HG03108 (cell line): ENCODE measurements around the gene NGLY1.
A peak's percentile ranks its signal among the peaks of the same experiment; 100 is the strongest.

Source experiments
- ATAC-seq: cut with Tn5 transposase; IDR thresholded peaks from one replicate; pipeline ENCODE4 v1.9.1; 2021; ENCODE audit warnings: moderate library complexity; ENCODE audit not compliant: unreplicated experiment

The NGLY1 gene

DNA sequence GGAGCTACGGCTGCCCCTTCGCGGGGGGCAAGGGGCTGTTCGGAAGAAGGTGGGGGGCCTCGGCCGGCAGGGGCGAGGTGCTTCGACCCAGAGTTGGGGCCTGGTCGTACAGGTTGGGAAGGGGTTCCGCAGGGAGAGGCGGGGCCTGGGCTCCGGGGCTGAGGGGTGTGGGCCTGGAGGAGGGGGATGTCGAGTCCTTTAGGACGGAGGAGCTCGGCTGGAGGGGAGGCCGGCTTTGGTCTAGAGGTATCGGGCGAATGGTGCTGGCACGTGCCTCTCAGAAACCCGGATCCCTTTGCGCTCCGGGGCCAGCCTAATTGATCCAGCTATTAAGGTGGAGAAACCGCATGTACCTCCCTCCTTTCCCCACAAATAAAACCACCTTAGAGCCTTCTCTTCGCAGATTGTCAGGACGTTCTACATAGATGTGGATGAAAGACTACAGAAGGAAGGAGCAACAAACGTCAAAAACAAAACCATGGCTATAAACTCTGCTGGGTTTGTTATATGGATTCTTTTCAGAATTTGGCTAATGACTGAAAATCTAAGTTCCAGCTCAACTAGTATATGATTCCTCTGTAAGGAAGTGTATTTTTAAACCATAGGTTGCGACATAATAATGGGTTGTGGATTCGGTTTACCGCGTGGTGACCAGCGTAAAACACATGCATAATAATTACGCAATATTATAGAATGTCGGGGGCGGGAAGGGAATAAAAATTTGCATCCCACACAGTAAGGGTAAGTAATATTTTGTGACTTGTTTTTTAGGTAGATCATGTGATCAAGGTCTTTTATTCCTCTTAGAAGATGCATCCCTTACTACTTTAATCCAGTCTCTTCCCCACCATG, 644 bp upstream of the NGLY1 start:
- peak; percentile 22 for ATAC-seq

DNA sequence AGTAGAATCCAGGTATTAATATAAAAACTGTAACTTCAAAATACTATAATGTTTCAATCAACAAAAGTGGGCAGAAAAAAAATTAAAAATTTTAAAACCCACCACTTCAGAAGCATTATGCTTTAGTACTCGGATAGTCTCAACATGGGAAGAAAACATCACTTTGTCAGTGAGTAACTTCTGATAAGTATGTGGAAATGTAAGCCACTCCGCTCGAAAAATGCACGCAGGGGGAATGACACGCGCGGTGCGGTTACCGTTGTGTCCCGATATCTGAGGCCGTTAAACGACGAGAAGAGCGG, 656 bp downstream of the NGLY1 start:
- ATAC-seq: no peak

DNA sequence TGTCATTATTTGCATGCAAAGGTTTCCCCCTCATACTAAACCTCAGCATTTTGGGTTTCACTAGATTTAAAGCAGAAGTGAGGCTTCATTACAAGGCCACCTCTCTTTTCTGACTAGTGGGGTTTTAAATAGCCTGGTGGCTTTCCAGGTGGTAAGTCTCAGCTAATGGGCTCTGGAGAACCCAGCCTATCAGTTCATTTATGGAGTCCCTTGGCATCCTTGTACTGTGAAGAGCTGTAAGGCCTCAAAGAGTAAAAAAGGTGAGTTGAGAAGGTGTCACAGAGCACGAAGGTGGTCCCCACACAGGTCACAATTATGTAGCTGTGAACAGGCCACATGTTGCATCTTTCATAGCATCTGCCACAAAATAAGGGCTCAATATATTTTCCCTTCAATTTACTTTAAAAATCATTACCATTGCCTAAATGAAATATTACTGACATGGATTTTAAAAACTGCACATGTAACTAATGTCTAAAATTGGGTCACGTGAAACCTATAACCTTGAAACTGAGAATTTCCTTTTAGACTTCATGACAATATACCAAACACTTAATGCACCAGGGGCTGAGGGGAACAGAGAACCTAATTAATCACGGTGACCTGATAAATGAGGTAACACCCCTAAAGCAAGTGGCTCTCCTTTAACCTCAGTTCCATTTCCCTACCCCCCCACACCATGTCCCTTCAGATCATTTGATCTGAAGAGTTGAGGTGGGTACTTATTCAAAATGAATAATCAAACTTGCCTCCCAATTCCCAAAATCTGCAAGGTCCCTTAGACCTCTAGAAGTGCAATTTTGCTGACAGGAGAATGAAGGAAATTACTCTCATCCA, 1.3 kb downstream of the NGLY1 start:
- peak; percentile 48 for ATAC-seq

DNA sequence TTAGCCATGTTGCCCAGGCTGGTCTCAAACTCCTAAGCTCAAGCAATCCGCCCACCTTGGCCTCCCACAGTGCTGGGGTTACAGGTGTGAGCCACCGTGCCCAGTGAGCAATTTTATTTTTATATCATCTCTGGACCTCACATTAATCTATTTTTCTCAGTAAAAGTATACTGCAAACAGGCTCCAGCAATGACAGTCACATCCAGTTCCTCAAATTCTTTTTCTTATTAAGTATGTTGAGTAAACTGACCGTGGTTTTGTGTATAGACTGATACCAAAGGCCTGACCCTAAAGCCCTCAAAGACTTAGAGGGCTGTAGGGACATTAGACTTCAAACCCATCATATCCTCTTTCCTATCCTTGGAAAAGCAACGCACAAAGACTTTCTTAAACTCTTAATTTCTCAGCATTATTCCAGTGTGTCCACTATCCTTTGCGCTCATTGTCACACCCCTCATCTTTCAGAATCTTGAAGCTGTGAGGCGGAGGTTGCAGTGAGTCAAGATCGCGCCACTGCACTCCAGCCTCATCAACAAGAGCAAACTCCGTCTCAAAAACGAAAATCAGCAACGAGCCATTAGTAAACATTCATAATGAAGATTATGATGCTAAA, 2.0 kb downstream of the NGLY1 start:
- ATAC-seq: no peak

DNA sequence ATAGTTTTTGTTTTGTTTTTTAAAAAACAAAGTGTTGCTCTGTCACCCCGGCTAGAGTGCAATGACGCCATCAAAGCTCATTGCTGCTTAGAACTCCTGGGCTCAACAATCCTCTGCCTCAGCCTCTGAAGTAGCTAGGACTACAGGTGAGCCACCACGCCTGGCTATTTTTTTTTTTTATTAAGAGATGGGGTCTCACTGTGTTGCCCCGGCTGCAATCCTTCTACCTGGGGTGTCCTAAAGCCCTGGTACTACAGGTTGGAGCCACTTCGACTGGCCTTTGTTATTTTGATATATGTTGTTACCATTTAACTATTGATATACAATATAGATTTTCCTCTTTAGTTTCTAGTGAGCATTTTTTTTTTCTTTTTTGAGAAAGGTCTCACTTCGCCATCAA, 2.6 kb downstream of the NGLY1 start:
- no peak for ATAC-seq

DNA sequence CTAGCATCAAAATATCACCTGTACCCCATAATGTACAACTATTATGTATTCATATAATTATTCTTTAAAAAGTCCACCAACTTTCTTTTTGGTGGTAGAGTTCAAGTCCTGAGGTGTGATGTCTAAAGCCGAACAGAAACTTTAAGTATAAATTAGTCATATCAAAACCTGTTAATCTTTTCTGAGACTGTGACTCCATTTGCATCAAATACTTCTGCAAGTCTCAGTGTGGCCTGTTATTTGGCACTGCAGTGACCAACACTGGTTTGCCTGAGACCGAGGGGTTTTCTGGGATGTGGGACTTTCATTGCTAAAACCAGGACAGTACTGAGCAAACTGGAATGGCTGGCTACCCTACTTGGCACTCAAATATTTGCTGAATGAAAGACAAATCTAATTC, 7.3 kb downstream of the NGLY1 start:
- ATAC-seq: peak; percentile 43

DNA sequence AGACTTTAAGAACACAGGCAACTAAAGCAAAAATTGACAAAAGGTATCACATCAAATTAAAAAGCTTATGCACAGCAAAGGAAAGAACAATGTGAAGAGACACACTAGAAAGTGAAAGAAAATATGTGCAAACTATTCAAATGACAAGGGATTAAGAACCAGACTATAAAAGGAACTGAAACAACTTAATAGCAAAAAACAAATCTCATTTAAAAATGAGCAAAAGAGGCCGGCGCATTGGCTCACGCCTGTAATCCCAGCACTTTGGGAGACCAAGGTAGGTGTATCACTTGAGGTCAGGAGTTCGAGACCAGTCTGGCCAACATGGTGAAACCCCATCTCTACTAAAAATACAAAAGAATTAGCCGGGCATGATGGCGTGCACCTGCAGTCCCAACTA, 14.4 kb downstream of the NGLY1 start:
- ATAC-seq: peak; percentile 87

DNA sequence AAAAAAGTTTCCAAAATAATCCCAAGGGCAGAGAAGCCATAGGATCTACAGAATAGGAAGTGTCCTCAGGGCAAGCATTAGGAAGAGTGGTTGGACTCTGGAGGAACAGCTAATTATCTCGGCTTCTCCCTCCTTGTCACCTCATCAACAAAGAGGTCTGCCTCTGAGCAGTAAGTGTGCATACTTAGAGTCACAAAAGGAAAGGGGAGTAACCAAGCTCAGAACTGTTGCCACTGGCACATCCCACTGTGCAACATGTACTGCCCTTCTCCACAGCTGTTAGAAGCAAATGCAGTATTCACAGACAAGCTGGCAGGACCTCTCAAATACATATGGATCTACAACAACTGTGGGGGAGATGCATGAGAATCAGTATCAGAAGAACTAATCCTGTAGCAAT, 31.5 kb downstream of the NGLY1 start:
- ATAC-seq: no peak

DNA sequence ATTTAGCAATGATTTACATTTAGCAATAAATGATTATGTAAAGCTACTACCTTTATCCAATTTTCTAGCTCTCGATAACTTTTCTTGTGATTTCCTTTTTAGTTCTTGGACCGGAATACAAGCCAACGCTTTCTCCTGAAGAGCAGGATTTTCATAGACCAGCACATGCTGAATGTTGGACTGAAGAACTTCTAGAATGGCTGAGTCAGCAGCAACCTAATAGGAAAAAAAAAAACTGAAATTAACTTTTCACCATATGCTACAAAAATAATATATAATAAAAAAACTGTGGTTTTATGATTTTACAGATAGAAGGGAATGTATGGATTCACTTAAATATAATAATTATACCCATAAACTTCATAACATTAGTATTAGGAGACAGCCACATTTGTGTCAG, 32.2 kb downstream of the NGLY1 start:
- no peak for ATAC-seq

DNA sequence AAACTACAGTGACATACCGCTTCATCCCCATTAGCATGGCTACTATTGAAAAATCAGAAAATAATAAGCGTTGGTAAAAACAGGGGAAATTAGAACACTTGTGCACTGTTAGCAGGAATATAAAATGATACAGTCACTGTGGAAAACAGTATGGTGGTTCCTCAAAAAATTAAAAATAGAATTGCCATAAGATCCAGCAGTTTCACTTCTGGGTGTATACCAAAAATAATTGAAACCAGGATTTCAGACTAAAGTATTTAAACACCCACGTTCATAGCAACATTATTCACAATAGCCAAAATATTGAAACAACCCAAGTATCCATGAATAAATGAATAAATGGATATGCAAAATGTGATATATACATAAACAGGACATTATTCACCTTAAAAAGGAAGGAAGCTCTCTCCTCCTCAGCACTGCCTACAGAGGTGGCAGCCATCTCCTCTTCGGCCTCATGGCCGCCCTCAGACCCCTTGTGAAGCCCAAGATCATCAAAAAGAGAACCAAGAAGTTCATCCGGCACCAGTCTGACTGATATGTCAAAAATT, 34.1 kb downstream of the NGLY1 start:
- ATAC-seq: no peak

DNA sequence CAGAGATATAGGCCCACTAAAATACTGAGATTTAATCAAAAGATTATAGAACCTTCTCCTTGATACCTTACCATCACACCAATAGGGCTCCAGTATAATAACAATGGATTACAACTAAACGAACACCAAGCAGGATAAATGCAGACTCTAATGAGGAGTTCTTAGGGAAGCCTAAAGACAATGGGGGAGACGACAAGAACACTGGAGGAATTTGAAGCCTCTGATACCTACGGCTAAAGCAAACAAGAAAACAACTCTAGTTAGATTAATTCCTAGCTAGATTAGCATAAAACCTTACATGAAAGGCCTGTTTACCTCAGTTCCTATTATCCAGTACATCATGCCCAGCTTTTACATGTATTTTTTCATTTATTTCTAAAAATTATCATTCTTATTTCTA, 35.1 kb downstream of the NGLY1 start:
- no peak for ATAC-seq

DNA sequence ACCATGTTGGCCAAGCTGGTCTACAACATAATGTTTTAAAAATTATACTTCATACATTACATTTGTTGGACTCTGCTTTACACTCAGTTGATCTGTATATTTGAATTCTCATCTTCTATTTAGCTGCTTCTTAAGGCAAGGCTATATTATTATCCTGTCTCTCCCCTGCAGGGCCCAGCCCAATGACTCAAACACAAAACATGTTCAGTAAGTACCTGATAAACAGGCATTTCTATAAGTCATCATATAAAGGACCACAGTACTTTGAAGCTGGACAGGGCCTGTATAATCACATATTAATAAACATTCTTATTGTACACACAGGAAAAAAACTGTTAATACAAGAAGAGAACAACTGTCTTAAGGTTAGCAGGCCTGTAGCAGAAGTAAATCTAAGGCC, 36.2 kb downstream of the NGLY1 start:
- ATAC-seq: no peak

DNA sequence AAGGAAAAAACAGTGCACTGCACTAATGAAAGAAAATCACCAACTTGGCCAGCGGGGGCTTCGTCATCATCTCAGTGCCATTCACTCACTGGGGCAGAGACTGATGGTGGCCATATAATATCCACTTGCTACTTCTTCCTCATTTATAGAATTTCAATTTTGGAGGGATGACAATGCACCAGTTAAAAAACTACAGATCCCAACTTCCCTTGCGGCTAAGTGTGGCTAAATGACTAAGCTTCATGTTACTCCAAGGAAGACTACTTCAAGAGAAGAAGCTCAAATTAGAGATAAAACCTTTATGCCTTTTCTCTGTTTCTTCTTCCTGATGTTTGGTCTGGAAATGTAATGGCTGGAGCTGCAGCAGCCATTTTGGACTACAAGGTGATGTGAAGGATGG, 38.8 kb downstream of the NGLY1 start:
- no peak for ATAC-seq

DNA sequence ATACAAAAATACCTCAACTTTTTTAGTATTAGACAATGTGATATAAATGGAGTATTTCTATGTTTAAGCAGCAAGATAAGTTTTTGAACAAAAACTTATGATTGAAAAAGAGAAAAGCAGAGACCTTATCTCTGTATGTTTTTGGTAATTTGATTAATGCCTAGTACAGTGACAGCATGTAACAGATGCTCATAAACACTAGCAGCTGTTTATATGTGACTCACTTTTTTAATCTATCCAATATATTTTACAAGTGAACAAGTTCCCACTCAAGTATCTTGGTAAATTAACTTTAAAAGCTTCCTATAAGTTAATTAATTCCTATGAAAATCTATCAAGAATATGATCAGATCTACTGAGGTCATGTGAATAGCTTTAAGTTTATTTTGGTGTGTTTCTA, 55.1 kb downstream of the NGLY1 start:
- no peak for ATAC-seq

DNA sequence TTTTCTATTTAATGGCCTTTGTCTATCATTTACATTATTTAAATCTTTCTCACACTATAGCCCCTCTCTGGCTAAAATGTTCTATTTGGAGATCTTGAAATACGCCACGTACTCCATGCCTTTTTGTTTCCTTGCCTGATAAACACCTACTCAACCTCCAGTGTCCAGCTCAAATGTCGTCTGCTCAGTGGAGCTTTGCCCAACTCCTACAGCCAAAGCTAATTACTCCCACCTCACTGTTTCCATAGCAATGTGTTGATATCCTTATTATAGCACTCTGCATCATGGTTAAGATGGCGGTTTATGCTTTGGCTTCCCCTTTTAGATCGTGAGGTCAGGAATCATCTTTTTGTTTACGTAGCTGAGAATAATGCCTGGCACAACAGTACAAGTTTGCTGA, 55.9 kb downstream of the NGLY1 start:
- no peak for ATAC-seq

DNA sequence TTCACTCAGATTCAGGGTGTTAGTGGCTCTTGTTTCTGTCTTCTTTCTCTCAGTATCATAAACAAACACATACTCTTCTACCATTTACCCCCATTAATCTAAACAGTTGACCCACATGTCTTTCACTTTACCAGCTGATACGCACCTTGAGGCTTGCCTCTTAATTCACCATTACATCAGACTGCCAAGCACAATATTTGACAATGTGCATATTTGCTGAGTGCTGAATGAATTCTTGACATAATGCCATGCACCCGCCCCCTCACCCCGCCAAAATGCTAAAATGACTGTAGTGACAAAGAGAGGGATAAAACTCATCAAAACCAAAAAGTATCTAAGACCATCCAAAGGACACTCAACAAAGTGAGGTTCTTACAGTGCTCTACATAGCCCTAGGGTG, 57.4 kb downstream of the NGLY1 start:
- ATAC-seq: no peak

DNA sequence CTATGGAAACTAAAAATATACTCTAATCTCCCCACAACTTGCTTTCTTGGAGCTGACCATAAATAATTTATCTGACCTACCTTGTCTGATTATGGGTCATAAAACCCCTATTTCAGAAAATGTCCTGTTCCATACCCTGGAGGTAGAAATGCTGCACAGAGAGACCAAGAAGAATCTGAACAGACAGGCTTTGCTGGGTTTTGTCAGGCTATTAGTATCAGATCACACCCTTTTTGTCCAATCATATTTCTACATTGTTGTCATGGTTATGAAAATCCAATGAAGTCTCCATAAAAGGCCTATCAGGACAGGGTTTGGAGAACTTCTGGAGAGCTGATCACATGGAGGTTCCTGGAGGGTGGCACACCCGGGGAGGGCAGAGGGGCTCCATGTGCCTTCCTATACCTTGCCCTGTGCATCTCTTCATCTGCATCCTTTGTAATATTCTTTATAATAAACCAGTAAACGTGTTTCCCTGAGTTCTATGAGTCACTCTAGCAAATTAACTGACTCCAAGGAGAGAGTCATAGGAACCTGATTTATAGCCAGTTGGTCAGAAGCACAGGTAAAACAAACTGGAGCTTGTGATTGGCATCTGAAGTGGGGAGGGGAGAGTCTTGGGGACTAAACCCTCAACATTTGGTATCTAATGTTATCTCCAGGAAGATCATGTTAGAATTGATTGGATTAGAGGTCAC, 58.1 kb downstream of the NGLY1 start:
- no peak for ATAC-seq

DNA sequence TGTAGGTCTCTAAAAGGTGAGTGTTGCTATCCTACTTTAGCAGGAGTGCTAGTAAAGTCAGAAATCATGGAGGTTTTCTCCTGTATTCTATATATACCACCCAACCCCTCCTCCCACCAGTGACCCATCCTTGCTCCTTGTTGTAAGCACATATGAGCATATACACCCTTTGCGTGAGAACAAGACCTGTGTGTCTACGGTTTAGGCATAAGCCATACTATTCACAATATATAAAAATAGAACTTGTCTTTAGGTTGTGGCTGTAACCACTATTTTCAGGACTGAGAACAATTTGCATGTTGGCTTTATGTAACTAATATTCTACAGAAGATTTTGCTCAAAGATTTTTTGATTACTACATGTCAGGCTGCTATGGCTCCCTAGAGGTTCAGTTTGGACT, 59.4 kb downstream of the NGLY1 start:
- no peak for ATAC-seq

DNA sequence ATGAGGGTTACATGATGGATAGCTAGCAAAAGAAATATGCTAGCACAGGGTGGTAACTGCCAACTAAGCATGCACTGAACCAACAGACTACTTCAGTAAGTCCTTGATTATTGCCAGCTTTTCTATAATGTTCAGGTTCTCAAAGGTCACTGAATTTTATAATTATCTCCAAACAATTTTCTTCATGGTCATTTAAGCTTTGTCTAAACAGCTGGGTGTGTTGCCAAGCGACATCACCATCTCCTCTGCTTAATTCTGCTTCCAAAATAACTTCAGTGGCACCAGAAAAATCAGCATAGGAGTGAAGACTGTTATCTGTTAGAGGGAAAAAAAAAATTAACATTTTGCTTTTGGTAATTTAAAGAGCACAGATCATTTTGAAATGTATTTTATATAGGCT, 63.9 kb downstream of the NGLY1 start:
- ATAC-seq: no peak

DNA sequence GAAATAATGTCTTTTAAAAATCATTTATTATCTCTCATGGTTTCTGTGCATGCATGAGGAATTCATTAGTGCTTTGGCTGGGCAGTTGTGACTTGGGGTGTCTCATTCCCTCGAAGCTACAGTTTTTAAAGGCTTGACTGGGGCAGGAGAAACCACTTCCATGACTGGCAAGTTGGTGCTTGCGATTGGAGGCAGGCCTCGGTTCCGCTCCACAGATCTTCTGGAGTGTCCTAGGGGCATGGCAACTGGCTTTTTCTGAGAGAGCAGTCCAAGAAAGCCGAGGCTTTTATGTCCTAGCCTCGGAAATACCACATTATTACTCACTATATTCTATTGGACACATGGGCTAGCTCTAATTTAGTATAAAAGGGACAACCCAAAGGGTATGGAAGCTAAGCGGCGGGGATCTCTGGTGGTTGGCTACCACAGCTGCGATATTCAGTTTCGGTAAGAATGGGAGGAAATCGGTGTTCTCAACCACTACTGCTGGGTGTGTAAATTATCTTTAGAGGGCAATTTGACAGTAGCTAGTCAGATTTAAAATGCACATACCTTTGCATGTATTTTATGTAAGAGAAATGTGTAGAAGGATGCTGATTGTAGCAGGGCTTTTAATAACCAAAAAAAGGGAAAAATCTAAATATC, 69.8 kb downstream of the NGLY1 start:
- no peak for ATAC-seq

DNA sequence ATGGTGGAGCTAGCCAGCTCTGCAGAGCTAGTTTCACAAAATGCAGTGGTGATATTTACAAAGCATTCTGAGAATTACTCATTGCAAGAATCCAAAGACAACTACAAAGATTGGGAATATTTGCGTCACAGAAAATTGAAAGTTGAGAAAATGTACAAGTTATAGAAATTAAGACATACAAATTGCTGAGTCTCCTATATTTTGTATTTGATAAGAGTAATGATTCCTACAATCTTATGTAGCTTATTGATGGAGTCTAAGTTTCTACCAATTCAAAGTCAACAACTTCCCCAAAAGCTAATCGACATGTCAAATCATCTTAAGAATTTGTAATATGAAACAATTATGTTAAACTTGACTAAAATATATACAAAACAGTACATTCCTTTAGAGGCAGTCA, 72.2 kb downstream of the NGLY1 start:
- no peak for ATAC-seq
